GM21717 (cell line): Measurements from ENCODE around the gene ZNF507.
"Not testable (repeated sequence)": the region's sequence is repeated elsewhere in the genome, so short reads cannot be mapped to it uniquely, and the experiment has no call there.

ENCODE experiments used
- ATAC-seq: cut with Tn5 transposase; IDR thresholded peaks from one replicate; pipeline ENCODE4 v1.9.1; 2021; ENCODE audit warnings: mild to moderate bottlenecking, moderate library complexity; ENCODE audit not compliant: unreplicated experiment

ZNF507 gene

GRCh38 chr19:32367063-32367462 is 21.7 kb downstream of the ZNF507 start:
- no peak for ATAC-seq

- ATAC-seq = no peak
These were observed 22.6 kb downstream of the ZNF507 start for GRCh38 chr19:32367948-32368536.

GRCh38 chr19:32368787-32369186 is 23.4 kb downstream of the ZNF507 start:
- no peak for ATAC-seq

- ATAC-seq = no peak
These were observed 27.5 kb downstream of the ZNF507 start for GRCh38 chr19:32372726-32373517.

GRCh38 chr19:32373585-32374295 is 28.3 kb downstream of the ZNF507 start:
- no peak for ATAC-seq

- not testable (repeated sequence) for ATAC-seq
These were observed 29.0 kb downstream of the ZNF507 start for GRCh38 chr19:32374362-32374761.

GRCh38 chr19:32377088-32377487 is 31.7 kb downstream of the ZNF507 start:
- not testable (repeated sequence) for ATAC-seq

- no peak for ATAC-seq
These were observed 34.9 kb downstream of the ZNF507 start for GRCh38 chr19:32380269-32380668.

- no peak for ATAC-seq
These were observed 42.4 kb downstream of the ZNF507 start for GRCh38 chr19:32387701-32388392.

- no peak for ATAC-seq
These were observed 43.0 kb downstream of the ZNF507 start for GRCh38 chr19:32388393-32388855.

GRCh38 chr19:32392901-32393300 is 47.5 kb downstream of the ZNF507 start:
- no peak for ATAC-seq

- ATAC-seq = no peak
These were observed 50.7 kb downstream of the ZNF507 start for GRCh38 chr19:32396046-32396652.

- no peak for ATAC-seq
These were observed 52.3 kb downstream of the ZNF507 start for GRCh38 chr19:32397671-32398101.

GRCh38 chr19:32401992-32402391 is 56.6 kb downstream of the ZNF507 start:
- ATAC-seq = no peak

- ATAC-seq = no peak
These were observed 58.0 kb downstream of the ZNF507 start for GRCh38 chr19:32403291-32403995.

- ATAC-seq = no peak
These were observed 59.0 kb downstream of the ZNF507 start for GRCh38 chr19:32404213-32404932.

GRCh38 chr19:32404933-32405430 is 59.6 kb downstream of the ZNF507 start:
- no peak for ATAC-seq

- ATAC-seq = peak; percentile 95
These were observed 60.2 kb downstream of the ZNF507 start, which contains the start of gene DPY19L3 for GRCh38 chr19:32405431-32406160. Gene DPY19L3, plus strand, starts transcription at chr19:32405770. Its CDS starts 2,484 bp downstream, at chr19:32408254.
